PFSK-1 (cell line): ENCODE measurements around the gene MEGF11.

Experiments used
- FOXP2 ChIP-seq: optimal IDR thresholded peaks from 2 replicates; pipeline ENCODE3; 2011; ENCODE audit warnings: borderline replicate concordance, control low read depth, inconsistent platforms; ENCODE audit not compliant: insufficient read depth; ENCODE audit errors: extremely low read length, extremely low read depth
- POLR2AphosphoS5 ChIP-seq: IDR thresholded peaks from 2 replicates; pipeline ENCODE4 v1.6.1; 2012; ENCODE audit warnings: low read depth, mild to moderate bottlenecking, control low read depth, low read length, moderate library complexity
- REST ChIP-seq, 2 experiments: IDR thresholded peaks; 2 replicates each; pipeline versions ENCODE4 v1.6.1 to v1.8.0; 2011 to 2012; ENCODE audit warnings: low read depth in 2 of 2, low read length in 2 of 2, control low read depth in 1 of 2, inconsistent platforms in 1 of 2, mild to moderate bottlenecking in 1 of 2, moderate library complexity in 1 of 2; ENCODE audit not compliant: insufficient read depth in 1 of 2
- SIN3A ChIP-seq: IDR thresholded peaks from 2 replicates; pipeline ENCODE4 v1.6.1; 2012; ENCODE audit warnings: mild to moderate bottlenecking, low read length, moderate library complexity, borderline replicate concordance; ENCODE audit not compliant: insufficient read depth
- TAF1 ChIP-seq: IDR thresholded peaks from 2 replicates; pipeline ENCODE4 v1.6.1; 2012; ENCODE audit warnings: low read length, control low read depth, borderline replicate concordance; ENCODE audit not compliant: insufficient read depth

The MEGF11 gene

GRCh38 chr15:65980824-65981456, 272.6 kb downstream of the MEGF11 start:
- TF ChIP-seq POLR2AphosphoS5 = no peak

GRCh38 chr15:65979837-65980236, 273.7 kb downstream of the MEGF11 start:
- no peak for TF ChIP-seq SIN3A
- TF ChIP-seq FOXP2 = no peak
- TF ChIP-seq TAF1 = no peak
- TF ChIP-seq POLR2AphosphoS5 = no peak
- no peak for TF ChIP-seq REST (IDR thresholded peaks at IDR 0.05; ENCODE audit: insufficient read depth in 1 of 2, low read depth in 2 of 2, low read length in 2 of 2)

- TF ChIP-seq SIN3A (no peak), POLR2AphosphoS5 (no peak), FOXP2 (no peak), REST (IDR thresholded peaks at IDR 0.05; ENCODE audit: insufficient read depth in 1 of 2, low read depth in 2 of 2, low read length in 2 of 2) (no peak), TAF1 (no peak)
Measured at GRCh38 chr15:65979316-65979715, 274.2 kb downstream of the MEGF11 start.

GRCh38 chr15:65978110-65978509, 275.4 kb downstream of the MEGF11 start:
- TF ChIP-seq POLR2AphosphoS5 = no peak
- no peak for TF ChIP-seq REST (IDR thresholded peaks at IDR 0.05; ENCODE audit: insufficient read depth in 1 of 2, low read depth in 2 of 2, low read length in 2 of 2)
- TF ChIP-seq SIN3A = no peak
- TF ChIP-seq TAF1 = no peak
- no peak for TF ChIP-seq FOXP2

- TF ChIP-seq SIN3A = no peak
- no peak for TF ChIP-seq REST (IDR thresholded peaks at IDR 0.05; ENCODE audit: insufficient read depth in 1 of 2, low read depth in 2 of 2, low read length in 2 of 2)
- TF ChIP-seq TAF1 = no peak
- TF ChIP-seq FOXP2 = no peak
- TF ChIP-seq POLR2AphosphoS5 = no peak
Measured at GRCh38 chr15:65971741-65971995, 281.9 kb downstream of the MEGF11 start.
